Measurements from ENCODE around the gene RHBDL3. TPM values are rescaled to one million over a fixed set of nuclear protein-coding genes. Genes with fewer than 3 reads are reported as not detected.

RHBDL3 gene
- total and polyA plus RNA-seq, 4 donors = 0.02 to 0.17 (median 0.05) TPM; not detected in 1

DNA sequence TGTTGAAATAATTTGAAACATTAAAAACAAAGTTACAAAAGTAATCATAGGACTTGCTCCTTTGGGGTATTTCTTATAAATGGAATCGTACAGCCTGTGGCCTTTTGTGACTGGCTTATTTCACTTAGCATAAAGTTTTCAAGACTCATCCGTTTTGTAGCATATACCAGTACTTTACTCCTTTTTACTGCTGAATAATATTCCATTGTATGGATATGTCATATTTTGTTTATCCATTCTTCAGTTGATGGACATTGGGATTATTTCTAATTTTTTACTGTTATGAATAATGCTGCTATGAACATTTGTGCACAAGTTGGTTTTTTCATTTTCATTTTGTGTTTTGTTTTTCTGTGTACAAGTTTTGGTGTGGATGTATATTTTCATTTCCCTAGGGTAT lies 30.0 kb upstream of the RHBDL3 start:
- no peak overlapping the region for H3K4me3 ChIP-seq (ENCODE audit: low read depth in 1 of 3, low read length in 3 of 3)
- 100% methylated on average over 2 of the region's 2 CpGs for WGBS
- H3K36me3 ChIP-seq (ENCODE audit: control insufficient read depth in 4 of 4, insufficient read depth in 3 of 4, low read depth in 1 of 4, low read length in 3 of 4) = no peaks in the 10 kb centered on the region
- TF ChIP-seq HNF4A (conservative IDR thresholded peaks at IDR 0.05) (no peak), HNF4G (IDR thresholded peaks at IDR 0.05) (no peak), SP1 (IDR thresholded peaks at IDR 0.05) (no peak), YY1 (IDR thresholded peaks at IDR 0.05) (no peak), FOXA1 (IDR thresholded peaks at IDR 0.05) (no peak), GABPA (IDR thresholded peaks at IDR 0.05 in 1 of 2, conservative IDR thresholded peaks at IDR 0.05 in 1 of 2) (no peak), TAF1 (conservative IDR thresholded peaks at IDR 0.05) (no peak), RXRA (IDR thresholded peaks at IDR 0.05) (no peak), NR2F2 (IDR thresholded peaks at IDR 0.05) (no peak), JUND (IDR thresholded peaks at IDR 0.05) (no peak), EGR1 (IDR thresholded peaks at IDR 0.05; ENCODE audit: low read depth in 2 of 2) (no peak), RAD21 (IDR thresholded peaks at IDR 0.05) (no peak), FOXA2 (IDR thresholded peaks at IDR 0.05) (no peak)
- TF ChIP-seq, protein P1, sequence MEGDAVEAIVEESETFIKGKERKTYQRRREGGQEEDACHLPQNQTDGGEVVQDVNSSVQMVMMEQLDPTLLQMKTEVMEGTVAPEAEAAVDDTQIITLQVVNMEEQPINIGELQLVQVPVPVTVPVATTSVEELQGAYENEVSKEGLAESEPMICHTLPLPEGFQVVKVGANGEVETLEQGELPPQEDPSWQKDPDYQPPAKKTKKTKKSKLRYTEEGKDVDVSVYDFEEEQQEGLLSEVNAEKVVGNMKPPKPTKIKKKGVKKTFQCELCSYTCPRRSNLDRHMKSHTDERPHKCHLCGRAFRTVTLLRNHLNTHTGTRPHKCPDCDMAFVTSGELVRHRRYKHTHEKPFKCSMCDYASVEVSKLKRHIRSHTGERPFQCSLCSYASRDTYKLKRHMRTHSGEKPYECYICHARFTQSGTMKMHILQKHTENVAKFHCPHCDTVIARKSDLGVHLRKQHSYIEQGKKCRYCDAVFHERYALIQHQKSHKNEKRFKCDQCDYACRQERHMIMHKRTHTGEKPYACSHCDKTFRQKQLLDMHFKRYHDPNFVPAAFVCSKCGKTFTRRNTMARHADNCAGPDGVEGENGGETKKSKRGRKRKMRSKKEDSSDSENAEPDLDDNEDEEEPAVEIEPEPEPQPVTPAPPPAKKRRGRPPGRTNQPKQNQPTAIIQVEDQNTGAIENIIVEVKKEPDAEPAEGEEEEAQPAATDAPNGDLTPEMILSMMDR (IDR thresholded peaks at IDR 0.05; ENCODE audit: low read depth, low read length, missing input control) = no peak
- TF ChIP-seq, protein P2, sequence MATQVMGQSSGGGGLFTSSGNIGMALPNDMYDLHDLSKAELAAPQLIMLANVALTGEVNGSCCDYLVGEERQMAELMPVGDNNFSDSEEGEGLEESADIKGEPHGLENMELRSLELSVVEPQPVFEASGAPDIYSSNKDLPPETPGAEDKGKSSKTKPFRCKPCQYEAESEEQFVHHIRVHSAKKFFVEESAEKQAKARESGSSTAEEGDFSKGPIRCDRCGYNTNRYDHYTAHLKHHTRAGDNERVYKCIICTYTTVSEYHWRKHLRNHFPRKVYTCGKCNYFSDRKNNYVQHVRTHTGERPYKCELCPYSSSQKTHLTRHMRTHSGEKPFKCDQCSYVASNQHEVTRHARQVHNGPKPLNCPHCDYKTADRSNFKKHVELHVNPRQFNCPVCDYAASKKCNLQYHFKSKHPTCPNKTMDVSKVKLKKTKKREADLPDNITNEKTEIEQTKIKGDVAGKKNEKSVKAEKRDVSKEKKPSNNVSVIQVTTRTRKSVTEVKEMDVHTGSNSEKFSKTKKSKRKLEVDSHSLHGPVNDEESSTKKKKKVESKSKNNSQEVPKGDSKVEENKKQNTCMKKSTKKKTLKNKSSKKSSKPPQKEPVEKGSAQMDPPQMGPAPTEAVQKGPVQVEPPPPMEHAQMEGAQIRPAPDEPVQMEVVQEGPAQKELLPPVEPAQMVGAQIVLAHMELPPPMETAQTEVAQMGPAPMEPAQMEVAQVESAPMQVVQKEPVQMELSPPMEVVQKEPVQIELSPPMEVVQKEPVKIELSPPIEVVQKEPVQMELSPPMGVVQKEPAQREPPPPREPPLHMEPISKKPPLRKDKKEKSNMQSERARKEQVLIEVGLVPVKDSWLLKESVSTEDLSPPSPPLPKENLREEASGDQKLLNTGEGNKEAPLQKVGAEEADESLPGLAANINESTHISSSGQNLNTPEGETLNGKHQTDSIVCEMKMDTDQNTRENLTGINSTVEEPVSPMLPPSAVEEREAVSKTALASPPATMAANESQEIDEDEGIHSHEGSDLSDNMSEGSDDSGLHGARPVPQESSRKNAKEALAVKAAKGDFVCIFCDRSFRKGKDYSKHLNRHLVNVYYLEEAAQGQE (IDR thresholded peaks at IDR 0.05) = no peak
- TF ChIP-seq, protein P3, sequence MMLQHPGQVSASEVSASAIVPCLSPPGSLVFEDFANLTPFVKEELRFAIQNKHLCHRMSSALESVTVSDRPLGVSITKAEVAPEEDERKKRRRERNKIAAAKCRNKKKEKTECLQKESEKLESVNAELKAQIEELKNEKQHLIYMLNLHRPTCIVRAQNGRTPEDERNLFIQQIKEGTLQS (IDR thresholded peaks at IDR 0.05) = no peak
- TF ChIP-seq, protein P4, sequence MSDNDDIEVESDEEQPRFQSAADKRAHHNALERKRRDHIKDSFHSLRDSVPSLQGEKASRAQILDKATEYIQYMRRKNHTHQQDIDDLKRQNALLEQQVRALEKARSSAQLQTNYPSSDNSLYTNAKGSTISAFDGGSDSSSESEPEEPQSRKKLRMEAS (IDR thresholded peaks at IDR 0.05) = no peak
- TF ChIP-seq, protein P5, sequence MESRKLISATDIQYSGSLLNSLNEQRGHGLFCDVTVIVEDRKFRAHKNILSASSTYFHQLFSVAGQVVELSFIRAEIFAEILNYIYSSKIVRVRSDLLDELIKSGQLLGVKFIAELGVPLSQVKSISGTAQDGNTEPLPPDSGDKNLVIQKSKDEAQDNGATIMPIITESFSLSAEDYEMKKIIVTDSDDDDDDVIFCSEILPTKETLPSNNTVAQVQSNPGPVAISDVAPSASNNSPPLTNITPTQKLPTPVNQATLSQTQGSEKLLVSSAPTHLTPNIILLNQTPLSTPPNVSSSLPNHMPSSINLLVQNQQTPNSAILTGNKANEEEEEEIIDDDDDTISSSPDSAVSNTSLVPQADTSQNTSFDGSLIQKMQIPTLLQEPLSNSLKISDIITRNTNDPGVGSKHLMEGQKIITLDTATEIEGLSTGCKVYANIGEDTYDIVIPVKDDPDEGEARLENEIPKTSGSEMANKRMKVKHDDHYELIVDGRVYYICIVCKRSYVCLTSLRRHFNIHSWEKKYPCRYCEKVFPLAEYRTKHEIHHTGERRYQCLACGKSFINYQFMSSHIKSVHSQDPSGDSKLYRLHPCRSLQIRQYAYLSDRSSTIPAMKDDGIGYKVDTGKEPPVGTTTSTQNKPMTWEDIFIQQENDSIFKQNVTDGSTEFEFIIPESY (IDR thresholded peaks at IDR 0.05) = no peak
- no peak for DNase-seq (ENCODE audit: low spot score)
- no peaks in the 10 kb centered on the region for H3K27me3 ChIP-seq (ENCODE audit: control insufficient read depth in 4 of 4, insufficient read depth in 4 of 4, low read length in 3 of 4)
- no peaks in the 10 kb centered on the region for H3K9me3 ChIP-seq (ENCODE audit: control insufficient read depth in 4 of 4, low read length in 3 of 4)
- no peaks in the 10 kb centered on the region for H3K4me1 ChIP-seq (ENCODE audit: control insufficient read depth in 4 of 4, insufficient read depth in 4 of 4, low read length in 3 of 4)
- H3K27ac ChIP-seq (ENCODE audit: low read depth in 1 of 2, low read length in 2 of 2) = no peak overlapping the region
- H3K9ac ChIP-seq (ENCODE audit: low read depth in 1 of 2, low read length in 2 of 2) = no peak overlapping the region
